Measurements from ENCODE around the gene NAA30. TPM values are rescaled to one million over a fixed set of nuclear protein-coding genes. Genes with fewer than 3 reads are reported as not detected.

Gene NAA30
- total RNA-seq, 1 donor from 2014 or later, result 53.8 TPM

DNA sequence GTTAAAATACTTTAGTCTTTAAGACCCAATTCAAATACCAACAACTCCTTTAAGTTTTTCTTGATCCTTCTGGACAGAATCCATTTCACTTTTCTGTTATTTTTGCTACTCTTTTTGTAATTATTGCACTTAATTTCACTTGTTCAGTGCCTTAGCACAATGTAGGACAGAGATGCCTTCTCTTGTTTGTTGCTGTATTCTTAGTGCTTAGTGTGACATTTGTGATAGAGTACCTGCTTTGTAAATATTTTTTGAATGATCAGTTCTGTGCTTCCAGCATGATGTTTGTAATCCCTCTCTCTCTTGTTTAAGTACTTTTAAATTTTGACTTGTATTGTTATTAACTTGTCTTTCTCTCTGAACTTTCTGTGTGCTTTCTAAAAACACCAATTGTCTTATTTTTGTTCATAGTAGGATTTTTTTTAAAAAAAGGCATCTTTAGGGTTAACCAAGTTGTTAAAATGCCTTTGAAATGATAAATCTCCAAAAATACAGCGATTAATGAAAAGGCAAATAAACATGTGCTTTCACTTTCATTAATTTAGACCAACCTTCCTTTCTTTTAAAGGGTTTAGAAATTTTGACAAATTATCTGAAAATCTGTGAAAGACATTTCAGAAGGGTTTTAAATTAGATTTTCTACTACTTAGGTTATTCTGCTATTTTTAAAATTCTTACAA is 11.9 kb downstream of the NAA30 start:
- H3K36me3 ChIP-seq, result peaks cover 14% of the 10 kb centered on the region

DNA sequence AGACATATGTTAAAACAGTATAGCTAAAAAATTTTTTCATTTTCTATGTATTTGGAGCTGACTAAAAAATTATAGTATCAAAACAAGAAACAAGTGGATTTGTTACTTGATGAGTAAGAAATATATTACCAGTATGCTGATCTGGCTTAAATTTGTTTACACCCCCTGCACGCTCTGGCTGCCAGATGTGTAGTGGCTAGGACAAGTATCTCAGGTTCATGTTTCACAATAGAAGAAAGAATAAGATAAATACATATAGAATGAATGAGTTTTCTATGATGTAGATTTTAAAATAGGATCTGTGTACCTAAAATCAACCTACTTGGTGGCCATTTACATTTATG is 13.1 kb downstream of the NAA30 start:
- H3K27ac ChIP-seq, result no peak overlapping the region
- no peaks in the 10 kb centered on the region for H3K9me3 ChIP-seq (ENCODE audit: low read depth)
- no peak overlapping the region for H2AFZ ChIP-seq (replicated peaks)
- H3K4me3 Mint-ChIP-seq, result no peak overlapping the region
- H3K36me3 Mint-ChIP-seq, result peaks cover 21% of the 10 kb centered on the region
- TF ChIP-seq EZH2 (IDR thresholded peaks at IDR 0.05), result no peak
- TF ChIP-seq EZH2phosphoT487 (IDR thresholded peaks at IDR 0.05), result no peak
- TF ChIP-seq CTCF (IDR thresholded peaks at IDR 0.05), result no peak
- peaks cover 3% of the 10 kb centered on the region for H3K4me1 Mint-ChIP-seq
- no peak overlapping the region for H3K4me3 ChIP-seq
- no peaks in the 10 kb centered on the region for H3K27me3 ChIP-seq
- H3K4me2 ChIP-seq, result no peak overlapping the region
- peaks cover 33% of the 10 kb centered on the region for H4K20me1 ChIP-seq (ENCODE audit: low read depth)
- H3F3A ChIP-seq (ENCODE audit: low read depth), result no peaks in the 10 kb centered on the region
- no peak for DNase-seq (ENCODE audit: low spot score)
- peaks cover 14% of the 10 kb centered on the region for H3K36me3 ChIP-seq
- H3K9me3 Mint-ChIP-seq, result no peaks in the 10 kb centered on the region
- no peaks in the 10 kb centered on the region for H3K27me3 Mint-ChIP-seq (ENCODE audit: insufficient read depth, low read depth)
- no peak overlapping the region for H3K27ac Mint-ChIP-seq
- H3K79me2 ChIP-seq (ENCODE audit: low read depth), result peaks cover 86% of the 10 kb centered on the region
- no peaks in the 10 kb centered on the region for H3K4me1 ChIP-seq
- no peak overlapping the region for H3K9ac ChIP-seq

More for the DNA sequence above, 11.9 kb downstream of the NAA30 start:
- Mint-ChIP-seq H3K4me3 (no peak overlapping the region), H3K9me3 (no peaks in the 10 kb centered on the region), H3K27me3 (ENCODE audit: insufficient read depth, low read depth) (no peaks in the 10 kb centered on the region), H3K27ac (no peak overlapping the region), H3K36me3 (peaks cover 17% of the 10 kb centered on the region), H3K4me1 (peaks cover 3% of the 10 kb centered on the region)
- peaks cover 82% of the 10 kb centered on the region for H3K79me2 ChIP-seq (ENCODE audit: low read depth)
- no peak overlapping the region for H3K4me2 ChIP-seq
- H3F3A ChIP-seq (ENCODE audit: low read depth), result no peaks in the 10 kb centered on the region
- H2AFZ ChIP-seq (replicated peaks), result no peak overlapping the region
- no peaks in the 10 kb centered on the region for H3K4me1 ChIP-seq
- DNase-seq (ENCODE audit: low spot score), result no peak
- no peaks in the 10 kb centered on the region for H3K9me3 ChIP-seq (ENCODE audit: low read depth)
- peak overlapping the region; percentile 43 for H3K27ac ChIP-seq
- no peak overlapping the region for H3K9ac ChIP-seq
- TF ChIP-seq EZH2phosphoT487 (IDR thresholded peaks at IDR 0.05), result no peak
- TF ChIP-seq EZH2 (IDR thresholded peaks at IDR 0.05), result no peak
- no peak for TF ChIP-seq CTCF (IDR thresholded peaks at IDR 0.05)
- H3K27me3 ChIP-seq, result no peaks in the 10 kb centered on the region
- H4K20me1 ChIP-seq (ENCODE audit: low read depth), result peaks cover 25% of the 10 kb centered on the region
- H3K4me3 ChIP-seq, result no peak overlapping the region

DNA sequence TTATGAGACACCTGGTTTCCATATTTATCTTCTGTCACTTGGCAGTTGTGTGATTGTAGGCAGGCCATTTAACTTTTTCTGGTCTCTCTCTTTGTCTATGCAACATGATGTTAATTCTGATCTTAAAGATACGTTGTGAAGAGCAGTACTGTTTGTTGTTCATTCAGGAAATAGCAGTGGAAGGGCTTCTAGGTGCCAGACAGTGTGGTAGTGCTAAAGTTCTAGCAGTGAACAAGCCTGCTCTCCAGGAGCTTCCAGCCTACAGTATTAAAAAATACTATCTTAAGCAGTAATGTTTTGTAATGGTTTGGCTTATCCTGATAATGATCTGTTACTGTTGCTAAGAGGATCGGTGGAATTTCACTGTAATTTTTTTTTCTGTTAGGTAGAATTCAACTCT is 15.2 kb downstream of the NAA30 start:
- Histone ChIP-seq H3K4me2 (no peak overlapping the region), H3F3A (ENCODE audit: low read depth) (no peaks in the 10 kb centered on the region), H3K9ac (no peak overlapping the region), H2AFZ (replicated peaks) (no peak overlapping the region), H3K9me3 (ENCODE audit: low read depth) (no peaks in the 10 kb centered on the region), H4K20me1 (ENCODE audit: low read depth) (peaks cover 33% of the 10 kb centered on the region), H3K27me3 (no peaks in the 10 kb centered on the region), H3K27ac (no peak overlapping the region), H3K36me3 (peaks cover 14% of the 10 kb centered on the region), H3K79me2 (ENCODE audit: low read depth) (peaks cover 69% of the 10 kb centered on the region), H3K4me3 (no peak overlapping the region), H3K4me1 (no peaks in the 10 kb centered on the region)
- no peak overlapping the region for H3K27ac Mint-ChIP-seq
- H3K4me3 Mint-ChIP-seq, result no peak overlapping the region
- H3K9me3 Mint-ChIP-seq, result no peaks in the 10 kb centered on the region
- TF ChIP-seq EZH2phosphoT487 (IDR thresholded peaks at IDR 0.05), result no peak
- TF ChIP-seq EZH2 (IDR thresholded peaks at IDR 0.05), result no peak
- no peak for TF ChIP-seq CTCF (IDR thresholded peaks at IDR 0.05)
- H3K27me3 Mint-ChIP-seq (ENCODE audit: insufficient read depth, low read depth), result no peaks in the 10 kb centered on the region
- H3K36me3 Mint-ChIP-seq, result peaks cover 18% of the 10 kb centered on the region
- DNase-seq (ENCODE audit: low spot score), result no peak
- H3K4me1 Mint-ChIP-seq, result peaks cover 3% of the 10 kb centered on the region

All from neural progenitor cell (in vitro differentiated cells).